NB4 (cell line): ENCODE measurements around the gene KCTD17.

ENCODE experiments used
- MAX ChIP-seq: IDR thresholded peaks from 2 replicates; pipeline ENCODE4 v1.6.1; 2011; ENCODE audit warnings: low read depth, low read length
- POLR2A ChIP-seq: IDR thresholded peaks from 2 replicates; pipeline ENCODE4 v1.6.1; 2011; ENCODE audit warnings: mild to moderate bottlenecking; ENCODE audit not compliant: insufficient read length; ENCODE audit errors: extremely low read depth
- TF ChIP-seq, protein P1 (sequence below): IDR thresholded peaks from one replicate; pipeline ENCODE4 v1.5.1; 2012; ENCODE audit warnings: low read depth, low read length

- TF ChIP-seq, protein P1, sequence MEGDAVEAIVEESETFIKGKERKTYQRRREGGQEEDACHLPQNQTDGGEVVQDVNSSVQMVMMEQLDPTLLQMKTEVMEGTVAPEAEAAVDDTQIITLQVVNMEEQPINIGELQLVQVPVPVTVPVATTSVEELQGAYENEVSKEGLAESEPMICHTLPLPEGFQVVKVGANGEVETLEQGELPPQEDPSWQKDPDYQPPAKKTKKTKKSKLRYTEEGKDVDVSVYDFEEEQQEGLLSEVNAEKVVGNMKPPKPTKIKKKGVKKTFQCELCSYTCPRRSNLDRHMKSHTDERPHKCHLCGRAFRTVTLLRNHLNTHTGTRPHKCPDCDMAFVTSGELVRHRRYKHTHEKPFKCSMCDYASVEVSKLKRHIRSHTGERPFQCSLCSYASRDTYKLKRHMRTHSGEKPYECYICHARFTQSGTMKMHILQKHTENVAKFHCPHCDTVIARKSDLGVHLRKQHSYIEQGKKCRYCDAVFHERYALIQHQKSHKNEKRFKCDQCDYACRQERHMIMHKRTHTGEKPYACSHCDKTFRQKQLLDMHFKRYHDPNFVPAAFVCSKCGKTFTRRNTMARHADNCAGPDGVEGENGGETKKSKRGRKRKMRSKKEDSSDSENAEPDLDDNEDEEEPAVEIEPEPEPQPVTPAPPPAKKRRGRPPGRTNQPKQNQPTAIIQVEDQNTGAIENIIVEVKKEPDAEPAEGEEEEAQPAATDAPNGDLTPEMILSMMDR: no peak
- TF ChIP-seq POLR2A: no peak
- no peak for TF ChIP-seq MAX
Measured at GRCh38 chr22:37054600-37055365, 3.2 kb downstream of the KCTD17 start.
